Raji (cell line): Measurements from ENCODE around the gene NDEL1.

Experiments used
- POLR2A ChIP-seq: IDR thresholded peaks from 2 replicates; pipeline ENCODE4 v1.6.1; 2011; ENCODE audit warnings: low read depth, low read length, control low read depth; ENCODE audit not compliant: insufficient read depth

Gene NDEL1

DNA sequence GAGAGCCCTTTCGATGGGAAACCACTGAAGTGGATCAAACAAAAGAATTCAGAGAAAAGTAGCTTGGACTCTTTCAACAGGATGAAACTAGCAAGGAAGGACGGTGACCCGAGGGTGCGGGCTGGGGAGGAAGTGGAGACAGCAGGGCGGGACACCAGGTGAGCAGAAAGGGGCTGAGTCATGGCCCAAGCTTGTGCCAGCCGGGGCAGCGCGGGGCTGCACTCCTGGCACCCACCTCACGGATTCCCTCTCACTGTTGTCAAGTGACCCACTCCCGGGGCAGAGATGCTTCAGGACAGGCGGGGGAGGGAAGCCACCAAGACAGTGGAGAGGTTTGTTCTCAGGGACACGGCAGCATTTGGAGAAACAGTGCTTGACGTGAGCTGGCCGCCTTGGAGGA is 27.3 kb upstream of the NDEL1 start:
- no peak for TF ChIP-seq POLR2A

DNA sequence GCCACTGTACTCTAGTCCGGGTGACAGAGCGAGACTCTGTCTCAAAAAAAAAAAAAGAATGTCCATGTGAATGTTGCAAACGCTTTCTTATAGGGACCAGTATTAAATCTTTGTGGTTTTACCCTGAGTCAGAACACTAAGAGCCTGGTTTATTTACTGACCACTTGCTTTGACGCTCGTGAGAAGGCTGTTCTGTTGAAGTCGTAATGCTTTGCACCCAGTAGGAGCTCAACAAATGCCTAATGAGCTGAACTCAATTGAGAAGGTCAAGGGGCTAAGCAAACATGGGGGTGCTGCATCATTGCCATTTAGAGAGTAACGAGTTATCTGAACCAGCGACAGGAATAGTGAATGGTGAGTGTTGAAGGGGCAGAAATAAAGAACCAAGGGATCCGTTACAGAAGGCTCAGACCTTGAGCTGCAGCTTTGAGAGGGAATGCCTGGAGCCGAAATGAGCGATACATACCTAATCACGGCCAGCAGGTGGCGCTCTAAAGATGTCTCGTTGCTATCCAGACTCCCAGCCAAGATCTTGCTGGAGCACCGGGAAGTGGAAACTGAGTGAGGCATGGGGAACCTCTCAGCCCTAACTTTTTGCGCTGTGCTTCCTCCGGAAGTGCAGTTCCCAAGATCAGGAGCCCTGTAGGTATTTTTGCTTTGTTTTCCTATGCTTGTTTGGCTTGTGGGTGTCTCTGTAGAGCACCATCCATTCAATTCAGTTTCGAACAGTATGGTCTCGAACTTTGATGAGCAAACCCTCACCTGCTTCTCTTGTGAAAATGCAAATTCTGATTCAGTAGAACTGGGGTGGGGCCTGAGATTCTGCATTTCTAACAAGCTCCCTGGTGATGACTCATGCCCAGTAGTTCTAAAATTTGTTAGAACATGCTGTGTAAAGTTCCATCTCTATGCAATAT is 25.5 kb upstream of the NDEL1 start:
- no peak for TF ChIP-seq POLR2A

DNA sequence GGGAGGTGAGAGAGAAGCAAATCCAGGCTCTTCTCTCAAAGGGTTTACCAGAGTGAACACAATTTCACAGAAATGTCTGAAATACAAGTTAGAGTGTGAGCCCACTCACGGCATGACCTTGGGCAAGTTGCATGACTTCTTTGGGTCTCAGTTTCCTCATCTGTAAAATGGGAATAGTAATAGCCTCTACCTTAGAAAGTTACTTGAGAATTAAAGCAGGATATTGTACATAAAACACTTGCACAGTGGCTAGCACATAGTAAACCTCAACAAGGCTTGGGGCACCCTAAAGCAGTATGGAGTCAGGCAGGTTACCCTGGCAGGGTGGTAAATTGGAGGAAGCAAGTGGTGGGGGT is 24.8 kb upstream of the NDEL1 start:
- TF ChIP-seq POLR2A, result no peak

DNA sequence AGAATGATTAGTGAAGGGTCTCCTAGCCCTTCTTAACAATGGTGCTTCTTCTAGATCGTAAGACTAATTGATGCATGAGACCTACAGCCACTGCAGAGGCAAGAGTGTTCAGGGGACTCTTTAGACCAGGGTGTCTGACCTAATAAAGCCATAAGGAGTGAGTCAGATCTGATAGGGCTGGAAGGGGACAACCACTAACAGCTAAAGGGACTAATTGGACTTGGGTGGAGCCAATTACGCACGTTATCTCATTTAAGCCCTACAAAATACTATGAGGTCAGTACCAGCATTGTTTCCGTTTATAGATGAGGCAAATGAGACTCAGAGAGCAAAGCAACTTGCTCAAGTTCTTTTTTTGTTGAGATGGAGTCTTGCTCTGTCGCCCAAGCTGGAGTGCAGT is 23.6 kb upstream of the NDEL1 start:
- no peak for TF ChIP-seq POLR2A

DNA sequence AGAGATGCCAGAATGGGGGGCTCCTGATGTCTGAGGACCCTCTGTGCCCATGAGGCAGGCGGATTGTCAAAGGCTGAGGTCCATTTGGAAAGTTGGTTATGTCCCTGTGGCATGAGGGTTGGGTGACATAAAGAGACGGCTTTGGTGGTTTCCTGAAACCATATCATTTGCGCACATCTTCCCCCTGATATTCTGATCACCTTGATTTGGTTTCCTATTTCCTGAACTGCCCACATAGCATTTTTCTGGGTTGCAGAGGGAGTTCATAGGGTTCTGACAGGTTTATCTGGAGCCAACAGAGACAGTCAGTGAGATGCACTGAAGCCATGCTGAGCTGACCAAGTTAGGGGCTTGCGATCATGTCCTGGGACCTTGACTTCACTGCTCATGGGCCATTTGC is 22.4 kb upstream of the NDEL1 start:
- no peak for TF ChIP-seq POLR2A

DNA sequence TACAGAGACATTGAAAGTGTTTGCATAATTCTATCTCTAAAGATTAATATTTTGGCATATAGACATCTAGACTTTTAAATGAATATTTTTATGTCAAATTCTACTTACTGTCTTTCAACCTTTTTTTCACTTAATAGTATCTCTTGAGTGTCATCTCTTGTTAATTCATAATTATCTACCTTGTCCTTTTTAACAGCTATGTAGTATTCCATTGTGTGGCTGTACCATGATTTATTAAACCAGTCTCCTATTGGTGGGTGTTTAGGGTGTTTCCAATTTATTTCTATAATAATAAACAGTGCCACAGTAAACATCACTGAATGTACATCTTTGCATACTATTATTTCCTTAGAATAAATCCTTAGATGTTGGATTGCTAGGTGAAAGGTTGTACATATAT is 21.7 kb upstream of the NDEL1 start:
- no peak for TF ChIP-seq POLR2A

DNA sequence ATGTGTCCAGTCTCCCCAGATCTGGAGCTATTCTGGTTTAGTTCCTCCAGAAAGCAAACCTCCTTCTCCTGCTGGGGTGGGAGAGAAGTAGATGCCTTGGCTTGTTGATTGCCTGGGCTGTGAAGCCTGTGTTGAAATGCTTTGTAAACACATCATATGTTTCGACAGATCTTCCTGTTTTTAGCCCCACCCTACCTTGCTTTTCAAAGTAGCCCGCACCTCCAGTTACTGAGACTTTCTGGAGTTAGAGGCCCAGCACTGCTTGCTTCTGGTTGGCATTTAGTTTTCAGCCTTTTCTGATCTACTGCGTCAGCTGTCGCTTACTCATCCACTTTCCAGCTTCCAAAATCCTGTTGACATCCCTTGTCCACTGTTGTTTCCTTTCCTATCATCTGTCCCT is 17.9 kb upstream of the NDEL1 start:
- no peak for TF ChIP-seq POLR2A

DNA sequence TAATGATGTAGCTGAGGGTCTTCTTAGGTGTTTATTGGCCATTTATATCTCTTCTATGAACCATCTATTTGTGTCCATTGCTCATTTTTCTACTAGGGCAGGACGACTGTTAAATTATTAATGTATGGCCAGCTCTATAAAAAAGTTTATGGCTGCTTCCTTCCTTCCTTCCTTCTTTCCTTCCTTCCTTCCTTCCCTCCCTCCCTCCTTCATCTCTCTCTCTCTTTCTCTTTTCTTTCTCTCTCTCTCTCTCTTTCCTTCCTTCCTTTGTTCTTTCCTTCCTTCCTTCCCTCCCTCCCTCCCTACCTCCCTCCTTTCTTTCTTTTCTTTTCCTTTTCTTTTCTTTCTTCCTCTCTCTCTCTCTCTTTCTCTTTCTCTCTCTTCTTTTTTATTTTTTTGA is 17.2 kb upstream of the NDEL1 start:
- TF ChIP-seq POLR2A, result no peak

DNA sequence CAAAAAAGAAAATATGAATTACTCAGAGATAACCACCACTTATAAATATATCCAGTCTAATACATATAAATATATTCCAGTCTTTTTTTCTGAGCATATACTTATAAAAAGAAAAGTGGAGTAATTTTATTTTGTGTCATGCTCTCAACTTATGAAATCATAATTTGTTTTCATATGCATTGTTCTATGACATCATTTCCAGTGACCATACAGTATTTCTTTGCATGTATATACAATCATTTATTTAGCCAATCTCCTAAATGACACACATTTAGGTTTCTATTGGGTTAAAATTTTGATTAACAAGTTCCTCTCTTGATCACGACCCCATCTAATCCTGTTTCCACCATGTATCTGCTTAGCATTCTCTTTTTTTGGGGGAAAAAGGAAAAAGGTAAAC is 16.4 kb upstream of the NDEL1 start:
- no peak for TF ChIP-seq POLR2A

DNA sequence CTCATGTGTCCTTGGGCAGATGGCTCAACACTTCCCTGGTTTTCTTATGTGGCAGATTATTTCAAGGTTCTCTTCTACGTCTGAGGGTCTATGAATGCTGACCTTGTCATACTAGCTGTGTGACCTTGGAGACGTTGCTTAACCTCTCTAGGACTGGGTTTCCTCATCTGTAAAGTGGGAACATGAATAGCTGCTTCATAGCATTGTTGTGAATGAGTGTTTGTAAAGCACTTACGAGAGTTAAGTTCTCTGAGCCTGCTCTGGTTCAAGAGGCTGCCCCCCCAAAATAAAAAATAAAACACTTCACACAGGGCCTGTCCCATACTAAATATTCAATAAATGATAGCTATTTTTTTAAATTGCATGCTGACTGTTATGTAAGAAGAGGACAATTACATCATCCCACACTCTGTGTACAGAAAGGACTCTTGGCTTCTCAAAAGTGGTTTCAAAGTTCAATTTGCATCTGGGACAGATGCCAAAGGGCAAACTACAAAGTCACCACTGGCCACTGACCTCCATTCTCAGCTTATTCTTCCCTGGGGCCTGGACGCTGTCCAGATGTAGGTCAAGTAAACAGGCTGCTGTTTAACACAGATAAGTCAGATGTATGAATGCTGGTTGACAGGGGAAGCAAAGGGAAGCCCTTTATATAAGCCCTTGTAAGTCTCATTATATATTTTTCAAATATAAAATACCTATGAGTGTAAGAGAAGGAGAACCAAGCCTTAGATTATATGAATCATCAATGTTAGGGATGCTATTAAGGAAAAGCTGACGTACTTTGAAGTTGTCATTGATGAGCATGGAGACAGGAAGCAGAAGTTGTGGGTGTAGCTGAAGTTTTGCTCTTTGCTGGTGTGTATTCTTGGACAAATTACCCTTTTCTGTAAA is 15.4 kb upstream of the NDEL1 start:
- TF ChIP-seq POLR2A, result no peak

DNA sequence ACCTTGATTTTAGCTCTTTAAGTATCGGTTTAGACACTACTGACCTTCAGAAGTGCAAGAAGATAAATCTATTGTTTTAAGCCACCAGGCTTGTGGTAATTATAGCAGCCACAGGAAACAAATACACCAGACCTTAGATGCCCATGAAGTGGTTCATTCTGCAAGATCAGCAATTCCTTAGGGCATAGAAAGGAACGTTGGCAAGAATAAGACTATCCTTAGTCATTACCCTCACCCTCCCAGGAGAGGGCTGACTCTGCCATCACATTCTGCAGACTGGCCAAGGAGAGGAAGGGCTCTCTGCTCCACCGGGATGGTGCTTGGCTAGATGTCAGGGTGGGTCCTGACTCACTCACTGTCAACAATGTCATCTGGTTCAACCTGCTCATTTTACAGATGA is 14.1 kb upstream of the NDEL1 start:
- no peak for TF ChIP-seq POLR2A

DNA sequence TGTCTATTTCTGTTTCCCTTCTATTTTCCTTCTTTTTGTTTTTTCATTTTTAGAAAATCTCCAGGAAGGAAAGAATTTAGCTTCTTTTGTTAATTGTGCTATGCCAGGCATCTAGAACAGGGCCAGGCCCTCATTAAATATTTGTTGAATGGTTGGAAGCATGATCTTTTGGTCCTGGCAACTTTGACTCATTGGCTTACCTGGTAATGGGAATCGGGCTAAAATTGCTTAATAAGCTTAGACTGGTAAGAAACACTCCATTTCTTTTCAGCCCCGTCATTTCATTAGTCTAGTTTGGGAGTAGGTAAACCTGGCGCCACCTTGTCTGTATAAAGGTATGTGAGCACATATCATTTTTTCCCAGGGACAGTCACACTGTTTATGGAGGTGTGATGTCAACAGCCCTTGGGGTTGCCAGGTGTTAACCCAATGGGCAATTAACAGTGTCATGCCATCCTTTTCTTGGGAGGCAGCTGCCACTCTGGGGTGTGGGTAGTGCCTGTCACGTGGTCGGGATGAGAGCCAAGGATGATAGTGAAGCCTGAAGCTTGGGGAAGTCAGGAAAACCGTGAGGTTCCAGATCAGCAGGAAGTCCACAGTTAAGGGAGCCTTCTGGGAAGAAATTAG is 9.5 kb upstream of the NDEL1 start:
- no peak for TF ChIP-seq POLR2A

DNA sequence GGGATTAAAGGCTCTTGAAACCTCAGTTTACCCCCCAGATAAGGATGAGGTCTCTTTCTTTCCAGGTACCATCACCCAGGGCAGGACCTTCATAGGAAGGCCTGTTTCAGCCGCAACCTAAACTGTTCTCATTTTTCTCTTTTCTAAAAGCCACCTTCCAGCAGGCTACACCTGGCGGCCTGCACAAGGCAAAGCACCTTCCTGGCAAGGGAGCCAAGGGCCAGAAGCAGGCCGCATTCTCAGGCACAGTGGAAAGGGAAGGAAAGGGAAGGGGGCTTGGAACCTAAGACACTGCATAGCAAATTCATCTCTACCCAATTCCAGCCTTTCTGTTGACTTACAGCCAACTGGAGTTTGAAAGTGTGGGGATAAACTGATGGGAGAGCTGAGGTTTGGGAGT is 8.9 kb upstream of the NDEL1 start:
- TF ChIP-seq POLR2A, result no peak

DNA sequence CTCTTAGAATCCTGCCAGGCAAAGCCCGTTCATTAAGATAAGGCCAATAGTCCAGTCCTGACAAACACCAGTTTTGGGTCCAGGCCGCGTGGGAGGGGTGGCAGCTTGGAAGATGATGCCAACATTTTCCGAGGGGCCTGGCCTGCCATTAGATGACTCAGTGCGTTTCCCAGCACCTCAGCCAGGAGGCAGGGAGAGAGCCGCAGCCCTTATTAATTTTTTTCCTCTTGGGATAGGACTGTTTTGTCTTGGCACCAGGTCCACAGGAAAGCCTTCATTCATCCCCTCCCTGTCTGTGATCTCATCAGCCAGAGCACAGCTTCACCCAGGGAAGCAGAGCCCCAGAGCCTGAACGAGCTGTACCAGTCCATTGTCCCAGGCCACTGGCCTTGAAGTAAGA is 4.7 kb upstream of the NDEL1 start:
- TF ChIP-seq POLR2A, result no peak

DNA sequence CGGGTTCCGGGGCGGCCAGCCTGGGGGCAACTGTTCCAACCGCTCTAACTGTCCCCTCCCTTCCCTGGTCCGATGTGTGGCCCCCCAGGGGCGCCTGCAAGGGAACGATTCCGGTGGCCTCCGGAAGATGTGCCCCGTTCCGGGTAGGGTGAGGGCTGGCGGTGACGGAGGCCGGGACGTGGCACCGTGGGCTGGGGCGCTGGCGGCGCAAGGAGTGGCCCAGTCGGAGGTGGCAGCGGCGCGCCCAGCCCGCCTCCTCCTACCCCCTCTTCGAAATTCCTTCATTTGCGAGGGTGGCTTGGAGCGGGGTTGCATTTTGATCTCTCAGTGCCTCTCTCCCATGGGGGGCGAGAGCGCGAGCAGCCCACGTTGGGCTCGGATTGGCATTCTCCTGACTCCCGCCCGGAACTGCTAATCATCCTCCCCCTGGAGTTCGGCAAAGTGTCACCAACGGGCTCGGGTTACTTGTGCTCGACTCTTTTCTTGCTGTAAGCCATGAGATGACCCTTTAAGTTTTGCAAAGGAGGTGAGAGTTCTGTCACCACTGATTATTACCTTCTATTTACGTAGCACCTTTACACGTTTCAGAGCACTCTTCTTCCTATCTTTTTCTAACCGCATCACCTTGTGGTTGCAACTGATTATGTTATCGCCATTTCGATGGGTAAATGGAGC is 622 bp downstream of the NDEL1 start:
- no peak for TF ChIP-seq POLR2A
